ENCODE data around the gene VTI1B. TPM values are rescaled to one million over a fixed set of nuclear protein-coding genes. Genes with fewer than 3 reads are reported as not detected.
A peak's percentile ranks its signal among the peaks of the same experiment; 100 is the strongest.

Gene VTI1B
- total and polyA plus RNA-seq, 10 of the 15 experiments (the other 5 are each of a cell fraction or from before 2014, with no cell fraction given), result 15.0 to 117 (median 50.5) TPM

DNA sequence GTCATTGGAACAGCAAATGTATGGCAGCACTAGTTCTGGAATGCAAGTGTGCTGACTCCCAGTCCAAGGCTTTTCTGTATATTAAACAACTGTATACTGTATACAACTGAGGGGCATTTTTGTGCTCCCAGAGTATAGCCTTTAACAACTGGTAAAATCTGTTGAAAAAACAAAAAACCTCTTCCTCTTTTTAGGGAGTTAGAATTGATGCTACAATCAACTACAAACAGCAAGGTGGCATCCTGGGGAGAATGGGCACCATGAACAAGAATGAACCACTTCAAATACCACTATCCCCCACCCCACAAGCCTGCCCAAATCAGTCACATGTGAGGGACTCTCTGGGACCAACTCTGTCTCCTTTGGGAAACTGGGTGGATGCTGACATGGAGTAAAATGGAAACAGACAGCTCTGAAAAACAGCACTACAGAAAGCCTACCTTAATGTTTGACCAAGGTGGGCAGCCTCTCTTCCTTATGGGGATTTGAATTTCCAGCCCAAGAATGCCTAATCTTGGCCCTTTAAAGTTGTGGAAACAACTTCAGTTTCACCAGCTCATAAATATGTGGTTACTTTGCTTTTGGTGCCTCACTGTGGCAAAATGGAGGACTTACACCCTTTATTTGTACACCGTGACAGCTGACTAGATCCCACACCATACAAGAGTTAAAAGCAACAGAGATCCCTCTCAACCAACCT, 7.5 kb downstream of the VTI1B start:
- Histone ChIP-seq H3K4me3 (no peak overlapping the region), H3K4me1 (ENCODE audit: control insufficient read depth, insufficient read depth, low read length) (peaks cover 17% of the 10 kb centered on the region), H3K79me2 (ENCODE audit: control insufficient read depth, insufficient read depth, low read length) (peaks cover 33% of the 10 kb centered on the region), H3K9ac (ENCODE audit: control insufficient read depth, insufficient read depth, low read length) (no peak overlapping the region), H3K27ac (ENCODE audit: control insufficient read depth, insufficient read depth) (no peak overlapping the region), H3K4me2 (ENCODE audit: control insufficient read depth, insufficient read depth) (no peak overlapping the region), H3K9me3 (replicated peaks; ENCODE audit: control insufficient read depth, insufficient read depth, low read length) (no peaks in the 10 kb centered on the region), H3K36me3 (ENCODE audit: control insufficient read depth in 2 of 2, insufficient read depth in 2 of 2, low read length in 1 of 2) (no peaks in the 10 kb centered on the region; a peak in 3 of 4 replicates), H4K20me1 (ENCODE audit: control insufficient read depth, insufficient read depth) (no peaks in the 10 kb centered on the region), H2AFZ (ENCODE audit: control insufficient read depth, low read depth, low read length) (no peak overlapping the region), H3K27me3 (replicated peaks in 1 of 2; ENCODE audit: control insufficient read depth in 2 of 2, insufficient read depth in 2 of 2, low read length in 1 of 2) (no peaks in the 10 kb centered on the region)
- in situ Hi-C loops (cut with MboI) (loop anchor here (5.0 kb wide), 1 partner anchor 85 kb away; no protein-coding TSS in a partner anchor), intact Hi-C loops (cut with micrococcal nuclease; ENCODE audit: unreplicated experiment) (loop anchor here (1.0 to 2.0 kb wide), 4 partner anchors 37 to 240 kb away; no protein-coding TSS in a partner anchor)
- ChIA-PET RAD21 (ENCODE audit: unreplicated experiment) (interaction anchor here (0.7 to 6.7 kb wide), 22 partner anchors 11 to 309 kb away, joined by 3 to 144 read pairs (median 6); partner anchors contain the start of genes ARG2, PIGH, RDH11 and RDH12), CTCF (interaction anchor here (0.7 to 15.6 kb wide), 33 partner anchors 8 to 1149 kb away, joined by 3 to 223 read pairs (median 7); partner anchors contain the start of genes ARG2, PIGH, RDH11 and RDH12), SMC1A (ENCODE audit: uncharacterized antibody, unreplicated experiment) (interaction anchor here (0.7 to 9.1 kb wide), 26 partner anchors 8 to 240 kb away, joined by 3 to 151 read pairs (median 4); partner anchors contain the start of genes ARG2, PIGH, RDH11 and RDH12), POLR2A (interaction anchor here (0.6 to 2.1 kb wide), 4 partner anchors 21 to 82 kb away, joined by 3 to 14 read pairs (median 8); partner anchors contain the start of gene RDH11)
- 40% methylated on average over 1 of the region's 1 CpG for WGBS (ENCODE audit: insufficient coverage, insufficient replicate concordance, low lambda C conversion rate, missing lambda C conversion rate)
- FAIRE-seq (peak; percentile 80), ATAC-seq (peak; percentile 80), DNase-seq (ENCODE audit: low read depth, low spot score) (peak; percentile 30)
- TF ChIP-seq IKZF2 (IDR thresholded peaks at IDR 0.05), result peak; percentile 25 to 31; a peak in 1 of 4 replicates
- TF ChIP-seq, protein P1, sequence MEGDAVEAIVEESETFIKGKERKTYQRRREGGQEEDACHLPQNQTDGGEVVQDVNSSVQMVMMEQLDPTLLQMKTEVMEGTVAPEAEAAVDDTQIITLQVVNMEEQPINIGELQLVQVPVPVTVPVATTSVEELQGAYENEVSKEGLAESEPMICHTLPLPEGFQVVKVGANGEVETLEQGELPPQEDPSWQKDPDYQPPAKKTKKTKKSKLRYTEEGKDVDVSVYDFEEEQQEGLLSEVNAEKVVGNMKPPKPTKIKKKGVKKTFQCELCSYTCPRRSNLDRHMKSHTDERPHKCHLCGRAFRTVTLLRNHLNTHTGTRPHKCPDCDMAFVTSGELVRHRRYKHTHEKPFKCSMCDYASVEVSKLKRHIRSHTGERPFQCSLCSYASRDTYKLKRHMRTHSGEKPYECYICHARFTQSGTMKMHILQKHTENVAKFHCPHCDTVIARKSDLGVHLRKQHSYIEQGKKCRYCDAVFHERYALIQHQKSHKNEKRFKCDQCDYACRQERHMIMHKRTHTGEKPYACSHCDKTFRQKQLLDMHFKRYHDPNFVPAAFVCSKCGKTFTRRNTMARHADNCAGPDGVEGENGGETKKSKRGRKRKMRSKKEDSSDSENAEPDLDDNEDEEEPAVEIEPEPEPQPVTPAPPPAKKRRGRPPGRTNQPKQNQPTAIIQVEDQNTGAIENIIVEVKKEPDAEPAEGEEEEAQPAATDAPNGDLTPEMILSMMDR (IDR thresholded peaks at IDR 0.05 in 2 of 3, conservative IDR thresholded peaks at IDR 0.05 in 1 of 3; ENCODE audit: control insufficient read depth in 2 of 3, extremely low read depth in 1 of 3, insufficient read depth in 1 of 3, low read depth in 3 of 3, low read length in 3 of 3), result peak; percentile 57 to 71 (median 65)
- TF ChIP-seq SMC3 (IDR thresholded peaks at IDR 0.05; ENCODE audit: borderline replicate concordance, low read length), result peak; percentile 82
- TF ChIP-seq FOXM1 (IDR thresholded peaks at IDR 0.05; ENCODE audit: low read depth, low read length), result no peak
- TF ChIP-seq, protein P2, sequence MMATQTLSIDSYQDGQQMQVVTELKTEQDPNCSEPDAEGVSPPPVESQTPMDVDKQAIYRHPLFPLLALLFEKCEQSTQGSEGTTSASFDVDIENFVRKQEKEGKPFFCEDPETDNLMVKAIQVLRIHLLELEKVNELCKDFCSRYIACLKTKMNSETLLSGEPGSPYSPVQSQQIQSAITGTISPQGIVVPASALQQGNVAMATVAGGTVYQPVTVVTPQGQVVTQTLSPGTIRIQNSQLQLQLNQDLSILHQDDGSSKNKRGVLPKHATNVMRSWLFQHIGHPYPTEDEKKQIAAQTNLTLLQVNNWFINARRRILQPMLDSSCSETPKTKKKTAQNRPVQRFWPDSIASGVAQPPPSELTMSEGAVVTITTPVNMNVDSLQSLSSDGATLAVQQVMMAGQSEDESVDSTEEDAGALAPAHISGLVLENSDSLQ (IDR thresholded peaks at IDR 0.05), result 0 out of 2 replicates have a peak, but pooled peaks have one; percentile 17
- peak; percentile 14 for TF ChIP-seq RELA (IDR thresholded peaks at IDR 0.05; ENCODE audit: borderline replicate concordance, partially characterized antibody)
- TF ChIP-seq, protein P3, sequence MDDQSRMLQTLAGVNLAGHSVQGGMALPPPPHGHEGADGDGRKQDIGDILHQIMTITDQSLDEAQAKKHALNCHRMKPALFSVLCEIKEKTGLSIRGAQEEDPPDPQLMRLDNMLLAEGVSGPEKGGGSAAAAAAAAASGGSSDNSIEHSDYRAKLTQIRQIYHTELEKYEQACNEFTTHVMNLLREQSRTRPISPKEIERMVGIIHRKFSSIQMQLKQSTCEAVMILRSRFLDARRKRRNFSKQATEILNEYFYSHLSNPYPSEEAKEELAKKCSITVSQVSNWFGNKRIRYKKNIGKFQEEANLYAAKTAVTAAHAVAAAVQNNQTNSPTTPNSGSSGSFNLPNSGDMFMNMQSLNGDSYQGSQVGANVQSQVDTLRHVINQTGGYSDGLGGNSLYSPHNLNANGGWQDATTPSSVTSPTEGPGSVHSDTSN (IDR thresholded peaks at IDR 0.05; ENCODE audit: insufficient replicate concordance, low read depth, low read length), result no peak
- peak; percentile 48; the same call in 1 of the 2 replicates for TF ChIP-seq IKZF1 (conservative IDR thresholded peaks at IDR 0.05)
- TF ChIP-seq, protein P4, sequence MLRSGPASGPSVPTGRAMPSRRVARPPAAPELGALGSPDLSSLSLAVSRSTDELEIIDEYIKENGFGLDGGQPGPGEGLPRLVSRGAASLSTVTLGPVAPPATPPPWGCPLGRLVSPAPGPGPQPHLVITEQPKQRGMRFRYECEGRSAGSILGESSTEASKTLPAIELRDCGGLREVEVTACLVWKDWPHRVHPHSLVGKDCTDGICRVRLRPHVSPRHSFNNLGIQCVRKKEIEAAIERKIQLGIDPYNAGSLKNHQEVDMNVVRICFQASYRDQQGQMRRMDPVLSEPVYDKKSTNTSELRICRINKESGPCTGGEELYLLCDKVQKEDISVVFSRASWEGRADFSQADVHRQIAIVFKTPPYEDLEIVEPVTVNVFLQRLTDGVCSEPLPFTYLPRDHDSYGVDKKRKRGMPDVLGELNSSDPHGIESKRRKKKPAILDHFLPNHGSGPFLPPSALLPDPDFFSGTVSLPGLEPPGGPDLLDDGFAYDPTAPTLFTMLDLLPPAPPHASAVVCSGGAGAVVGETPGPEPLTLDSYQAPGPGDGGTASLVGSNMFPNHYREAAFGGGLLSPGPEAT (IDR thresholded peaks at IDR 0.05; ENCODE audit: low read depth), result 0 out of 2 replicates have a peak, but pooled peaks have one; percentile 19
- 0 out of 2 replicates have a peak, but pooled peaks have one; percentile 22 for TF ChIP-seq YY1 (IDR thresholded peaks at IDR 0.05; ENCODE audit: low read depth, low read length)
- TF ChIP-seq SPI1 (IDR thresholded peaks at IDR 0.05; ENCODE audit: borderline replicate concordance, insufficient read depth, low read depth, low read length), result peak; percentile 79
- TF ChIP-seq RAD21 (IDR thresholded peaks at IDR 0.05; ENCODE audit: insufficient read depth, low read depth, low read length), result peak; percentile 86
- TF ChIP-seq POLR2AphosphoS5 (IDR thresholded peaks at IDR 0.05; ENCODE audit: low read length), result no peak
- TF ChIP-seq RUNX3 (IDR thresholded peaks at IDR 0.05; ENCODE audit: low read length), result peak; percentile 72
- BruUV-seq (replicated peaks), result no TSS peak

All from GM12878 (cell line).